ENCODE data around the gene PPM1G.
"Not testable (repeated sequence)": the region's sequence is repeated elsewhere in the genome, so short reads cannot be mapped to it uniquely, and the experiment has no call there.

PPM1G gene

DNA sequence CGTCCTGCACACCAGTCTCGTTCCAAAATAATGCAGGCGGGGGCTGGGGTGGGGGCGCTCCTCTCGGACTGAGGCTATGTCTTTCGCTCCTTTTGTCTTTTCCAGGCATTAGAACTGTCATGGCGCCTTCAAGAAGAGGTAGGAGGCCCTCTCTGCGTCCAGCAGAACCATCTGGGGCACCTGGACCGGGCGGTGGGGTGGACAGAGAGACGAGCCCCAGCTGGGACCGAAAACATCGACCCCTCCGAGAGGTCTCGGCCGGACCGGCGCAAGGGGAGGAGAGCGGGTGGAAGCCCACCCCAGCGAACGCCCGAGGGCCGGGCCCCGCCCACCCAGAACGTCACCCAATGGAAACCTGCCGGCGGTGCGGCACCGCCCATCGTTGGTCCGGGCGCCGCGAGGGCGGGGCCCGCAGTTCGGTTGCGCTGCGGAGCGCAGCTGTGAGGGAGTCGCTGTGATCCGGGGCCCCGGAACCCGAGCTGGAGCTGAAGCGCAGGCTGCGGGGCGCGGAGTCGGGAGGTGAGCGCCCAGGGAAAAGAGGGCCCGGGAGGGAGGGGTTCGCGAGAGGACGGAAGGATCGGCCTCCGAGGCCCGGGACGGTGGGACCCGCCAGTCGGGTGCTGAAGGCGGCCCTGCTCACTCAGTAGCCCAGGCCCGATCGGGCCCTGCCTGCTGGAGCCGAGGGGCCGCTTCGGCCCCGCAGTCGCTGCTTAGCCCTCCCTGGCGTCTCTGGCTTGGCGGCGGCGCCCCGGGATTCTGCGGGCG is 19.0 kb upstream of the PPM1G start, which contains the start of gene NRBP1:
TSS of gene NRBP1 (plus strand) at position 419 of the 765 bp plus-strand sequence. CDS start 4,643 bp downstream, outside the sequence.
- H3K27me3 ChIP-seq (ENCODE audit: low read depth) = no peaks in the 10 kb centered on the region
- H3K4me3 ChIP-seq = peak within 1 kb of the TSS; percentile 99
- DNase-seq (ENCODE audit: low spot score in 2 of 2) = peak; percentile 91 to 98
- H3K9me3 ChIP-seq = no peaks in the 10 kb centered on the region
- peaks cover 5% of the 10 kb centered on the region for H3K36me3 ChIP-seq (replicated peaks)
- in situ Hi-C loops (cut with MboI; ENCODE audit: low sequenced_read_pairs) = no loop called here
- H3K4me1 ChIP-seq = peaks cover 12% of the 10 kb centered on the region

DNA sequence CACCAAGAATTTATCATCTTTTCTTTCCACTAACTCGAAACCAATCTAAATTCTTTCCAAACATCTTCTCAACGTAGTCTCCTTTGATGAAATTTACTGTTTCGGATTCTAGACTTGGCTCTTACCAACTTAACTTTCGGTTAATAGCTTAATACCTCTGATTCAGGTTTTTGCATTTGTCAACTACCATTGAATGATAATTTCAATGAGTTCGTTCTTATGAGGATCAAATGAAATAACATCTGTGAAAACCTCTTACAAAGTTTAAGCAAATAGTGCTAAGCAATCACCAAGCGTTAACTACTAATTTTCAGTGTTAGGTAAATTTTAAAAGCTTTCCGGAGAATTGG is 18.4 kb upstream of the PPM1G start:
- Histone ChIP-seq H3K36me3 (replicated peaks) (no peaks in the 10 kb centered on the region; the same call in 1 of the 2 replicates), H3K4me3 (peak overlapping the region; percentile 99), H3K9me3 (no peaks in the 10 kb centered on the region), H3K4me1 (peaks cover 12% of the 10 kb centered on the region), H3K27me3 (ENCODE audit: low read depth) (no peaks in the 10 kb centered on the region)
- in situ Hi-C loops (cut with MboI; ENCODE audit: low sequenced_read_pairs) = no loop called here
- no peak for DNase-seq (ENCODE audit: low spot score in 2 of 2)

DNA sequence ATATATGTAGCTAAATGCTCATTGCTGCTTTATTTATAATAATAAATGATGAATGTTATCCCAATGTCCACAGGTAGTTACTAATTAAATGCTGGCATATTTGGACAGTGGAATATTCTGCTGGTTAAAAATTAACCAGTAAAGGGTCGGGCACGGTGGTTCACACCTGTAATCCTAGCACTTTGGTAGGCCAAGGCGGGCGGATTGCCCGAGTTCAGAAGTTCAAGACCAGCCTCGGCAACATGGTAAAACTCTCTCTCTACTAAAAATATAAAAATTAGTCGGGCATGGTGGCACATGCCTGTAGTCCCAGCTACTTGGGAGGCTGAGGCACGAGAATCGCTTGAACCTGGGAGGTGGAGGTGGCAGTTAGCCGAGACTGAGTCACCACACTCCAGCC is 15.6 kb upstream of the PPM1G start:
- in situ Hi-C loops (cut with MboI; ENCODE audit: low sequenced_read_pairs); H3K4me1 ChIP-seq: not testable (repeated sequence)

DNA sequence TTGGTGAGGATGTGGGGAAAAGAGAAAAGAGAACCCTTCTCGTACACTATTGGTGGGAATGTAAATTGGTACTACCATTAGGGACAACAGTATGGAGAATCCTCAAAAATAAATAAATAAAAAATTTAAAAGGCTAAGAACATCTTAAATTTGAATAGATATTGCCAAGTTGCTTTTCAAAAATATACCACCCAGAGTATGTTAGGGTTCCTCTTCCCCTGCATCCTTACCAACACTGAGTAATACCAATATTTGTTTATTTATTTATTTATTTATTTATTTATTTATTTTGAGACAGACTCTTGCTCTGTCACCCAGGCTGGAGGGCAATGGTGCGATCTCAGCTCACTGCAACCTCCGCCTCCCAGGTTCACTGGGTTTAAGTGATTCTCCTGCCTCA is 13.6 kb upstream of the PPM1G start:
- in situ Hi-C loops (cut with MboI; ENCODE audit: low sequenced_read_pairs) = no loop called here
- DNase-seq (ENCODE audit: low spot score in 2 of 2) = no peak
- Histone ChIP-seq H3K4me1 (no peaks in the 10 kb centered on the region; the same call in 1 of the 2 replicates), H3K9me3 (no peaks in the 10 kb centered on the region), H3K4me3 (no peak overlapping the region), H3K36me3 (replicated peaks) (no peaks in the 10 kb centered on the region), H3K27me3 (ENCODE audit: low read depth) (no peaks in the 10 kb centered on the region)

More for the DNA sequence above, 15.6 kb upstream of the PPM1G start:
- not testable (repeated sequence) for H3K36me3 ChIP-seq (replicated peaks); DNase-seq (ENCODE audit: low spot score in 2 of 2); H3K4me3 ChIP-seq; H3K27me3 ChIP-seq (ENCODE audit: low read depth); H3K9me3 ChIP-seq

DNA sequence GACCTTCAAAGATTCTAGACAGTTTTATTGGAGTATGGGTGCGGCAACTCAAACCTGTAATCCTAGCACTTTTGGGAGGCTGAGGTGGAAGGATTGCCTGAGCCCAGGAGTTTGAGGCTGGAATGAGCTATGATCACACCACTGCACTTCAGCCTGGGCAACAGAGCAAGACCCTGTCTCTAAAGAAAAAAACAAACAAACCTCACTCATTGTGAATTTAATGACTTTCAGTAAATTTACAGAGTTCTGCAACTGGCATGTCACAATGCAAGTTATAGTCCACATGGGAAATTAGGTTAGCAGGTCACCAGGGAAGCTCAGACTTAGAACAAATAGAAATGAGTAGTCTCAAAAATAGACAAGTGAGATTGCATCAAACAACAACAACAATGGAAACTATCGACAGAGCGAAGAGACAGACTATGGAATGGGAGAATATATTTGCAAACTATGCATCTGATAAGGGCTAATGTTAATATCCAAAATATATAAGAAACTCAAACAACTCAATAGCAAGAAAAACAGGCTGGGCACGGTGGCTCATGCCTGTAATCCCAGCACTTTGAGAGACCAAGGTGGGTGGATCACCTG is 12.4 kb upstream of the PPM1G start:
- H3K36me3 ChIP-seq (replicated peaks) = no peaks in the 10 kb centered on the region
- no peak overlapping the region for H3K4me3 ChIP-seq
- H3K9me3 ChIP-seq = no peaks in the 10 kb centered on the region
- DNase-seq (ENCODE audit: low spot score in 2 of 2) = no peak
- no peaks in the 10 kb centered on the region for H3K4me1 ChIP-seq
- no peaks in the 10 kb centered on the region for H3K27me3 ChIP-seq (ENCODE audit: low read depth)
- in situ Hi-C loops (cut with MboI; ENCODE audit: low sequenced_read_pairs) = no loop called here

DNA sequence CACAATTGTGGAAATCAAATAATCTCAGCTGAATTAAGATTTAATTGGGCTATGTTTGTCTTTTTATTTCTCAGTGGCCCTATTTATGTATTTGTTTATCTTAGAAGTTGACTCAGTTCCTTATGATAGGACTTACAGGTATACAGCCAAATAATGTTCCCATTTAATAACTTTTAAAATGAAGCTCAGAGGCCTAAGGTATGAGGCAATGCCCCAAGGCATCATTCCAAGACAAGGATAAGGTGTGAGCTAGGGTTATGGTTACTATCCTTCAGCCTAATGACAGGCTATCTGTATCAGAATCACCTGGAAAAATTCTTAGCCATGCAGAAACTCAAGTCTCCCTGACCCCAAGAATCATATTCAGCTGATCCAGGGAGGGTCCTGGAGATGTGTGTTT is 11.6 kb upstream of the PPM1G start:
- Histone ChIP-seq H3K4me1 (no peaks in the 10 kb centered on the region), H3K9me3 (no peaks in the 10 kb centered on the region), H3K4me3 (no peak overlapping the region), H3K27me3 (ENCODE audit: low read depth) (no peaks in the 10 kb centered on the region), H3K36me3 (replicated peaks) (no peaks in the 10 kb centered on the region)
- no peak for DNase-seq (ENCODE audit: low spot score in 2 of 2)
- in situ Hi-C loops (cut with MboI; ENCODE audit: low sequenced_read_pairs) = no loop called here

DNA sequence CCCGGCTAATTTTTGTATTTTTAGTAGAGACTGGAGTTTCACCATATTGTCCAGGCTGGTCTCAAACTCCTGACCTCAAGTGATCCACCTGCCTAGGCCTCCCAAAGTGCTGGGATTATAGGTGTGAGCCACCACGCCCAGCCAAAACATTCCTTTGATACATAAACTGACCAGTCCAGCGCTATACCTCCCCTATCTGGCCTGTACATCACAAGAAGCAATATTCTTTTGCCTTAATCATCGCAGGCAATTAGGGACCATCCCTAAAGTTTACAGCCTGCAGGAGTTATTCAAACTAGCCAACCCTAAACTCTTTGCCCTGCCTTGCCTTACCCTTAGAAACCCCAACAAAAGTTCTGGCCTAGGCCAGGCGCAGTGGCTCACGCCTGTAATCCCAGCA is 6.8 kb upstream of the PPM1G start:
- in situ Hi-C loops (cut with MboI; ENCODE audit: low sequenced_read_pairs) = no loop called here
- no peaks in the 10 kb centered on the region for H3K27me3 ChIP-seq (ENCODE audit: low read depth)

DNA sequence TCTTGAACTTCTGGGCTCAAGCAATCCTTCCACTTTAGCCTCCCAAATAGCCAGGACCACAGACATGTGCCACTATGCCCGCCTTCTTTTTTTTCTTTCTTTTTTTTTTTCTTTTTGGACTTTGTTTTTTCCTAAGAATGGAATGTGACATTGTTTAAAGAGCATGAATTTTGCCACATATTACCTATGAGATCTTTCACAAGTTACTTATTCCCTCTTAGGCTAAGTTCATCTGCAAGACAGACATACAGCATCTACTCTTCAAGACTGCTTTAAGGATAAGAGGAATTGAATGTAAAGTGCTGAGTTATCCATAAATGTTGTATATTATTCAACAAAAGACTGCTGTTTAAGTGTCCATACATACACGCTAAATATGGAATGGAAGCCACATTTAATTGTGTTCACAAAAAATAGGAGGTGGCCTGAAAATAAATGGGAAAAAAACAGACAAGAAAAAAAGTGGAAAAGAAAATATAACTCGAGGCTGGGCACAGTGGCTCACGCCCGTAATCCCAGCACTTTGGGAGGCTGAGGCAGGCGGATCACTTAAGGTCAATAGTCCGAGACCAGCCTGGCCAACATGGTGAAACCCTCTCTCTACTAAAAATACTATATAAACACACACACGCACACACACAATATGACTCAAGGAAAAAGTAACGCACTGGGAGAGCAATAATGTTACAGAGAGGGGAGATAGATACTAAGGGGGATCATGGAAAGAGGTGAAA is 3.2 kb upstream of the PPM1G start:
- in situ Hi-C loops (cut with MboI; ENCODE audit: low sequenced_read_pairs) = no loop called here

More for the DNA sequence above, 6.8 kb upstream of the PPM1G start:
- Histone ChIP-seq H3K9me3 (no peaks in the 10 kb centered on the region), H3K36me3 (replicated peaks) (no peaks in the 10 kb centered on the region), H3K4me1 (no peaks in the 10 kb centered on the region), H3K4me3 (no peak overlapping the region)
- DNase-seq (ENCODE audit: low spot score in 2 of 2) = no peak

DNA sequence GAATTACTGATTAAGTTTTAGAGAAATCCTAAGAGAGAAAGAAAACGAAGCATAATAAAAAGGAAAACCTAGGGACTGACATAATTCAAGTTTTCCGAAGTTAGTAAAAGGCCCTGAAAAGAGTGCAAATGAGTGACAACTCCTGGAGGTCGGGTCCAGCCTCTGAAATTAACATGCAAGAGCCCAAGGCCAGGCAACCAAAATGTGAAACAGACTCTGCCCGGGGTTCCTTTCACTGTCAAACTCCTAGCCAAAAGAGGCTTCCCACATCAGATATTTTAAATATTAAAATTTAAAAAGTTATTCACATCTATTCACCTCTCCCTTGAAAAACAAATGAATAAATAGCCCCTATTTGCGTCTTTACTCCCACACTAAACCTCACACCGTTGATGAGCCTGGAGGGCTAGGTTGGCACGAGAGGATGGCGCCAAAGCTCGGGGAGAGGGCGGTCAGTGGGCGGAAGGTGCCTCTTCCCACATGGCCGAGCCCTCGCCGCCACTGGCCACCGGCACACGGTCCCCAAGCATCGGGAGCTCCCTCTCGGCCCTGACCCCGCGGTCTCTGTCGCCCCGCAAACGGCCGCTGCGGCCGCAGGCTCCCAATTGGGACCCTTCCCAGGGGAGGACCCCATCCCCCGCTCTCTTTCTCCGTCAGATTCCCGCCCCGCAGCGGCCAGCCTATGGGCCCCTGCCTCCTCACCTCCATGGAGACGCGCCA is 630 bp downstream of the PPM1G start:
- peaks cover 29% of the 10 kb centered on the region for H3K36me3 ChIP-seq (replicated peaks)
- no peaks in the 10 kb centered on the region for H3K27me3 ChIP-seq (ENCODE audit: low read depth)
- no peaks in the 10 kb centered on the region for H3K9me3 ChIP-seq
- H3K4me3 ChIP-seq = peak overlapping the region; percentile 93
- H3K4me1 ChIP-seq = peaks cover 22% of the 10 kb centered on the region
- peak; percentile 17 to 48 for DNase-seq (ENCODE audit: low spot score in 2 of 2)
- in situ Hi-C loops (cut with MboI; ENCODE audit: low sequenced_read_pairs) = no loop called here

More for the DNA sequence above, 3.2 kb upstream of the PPM1G start:
- Histone ChIP-seq H3K4me1 (peaks cover 8% of the 10 kb centered on the region), H3K27me3 (ENCODE audit: low read depth) (no peaks in the 10 kb centered on the region), H3K36me3 (replicated peaks) (peaks cover 2% of the 10 kb centered on the region), H3K4me3 (no peak overlapping the region), H3K9me3 (no peaks in the 10 kb centered on the region)
- DNase-seq (ENCODE audit: low spot score in 2 of 2) = no peak

DNA sequence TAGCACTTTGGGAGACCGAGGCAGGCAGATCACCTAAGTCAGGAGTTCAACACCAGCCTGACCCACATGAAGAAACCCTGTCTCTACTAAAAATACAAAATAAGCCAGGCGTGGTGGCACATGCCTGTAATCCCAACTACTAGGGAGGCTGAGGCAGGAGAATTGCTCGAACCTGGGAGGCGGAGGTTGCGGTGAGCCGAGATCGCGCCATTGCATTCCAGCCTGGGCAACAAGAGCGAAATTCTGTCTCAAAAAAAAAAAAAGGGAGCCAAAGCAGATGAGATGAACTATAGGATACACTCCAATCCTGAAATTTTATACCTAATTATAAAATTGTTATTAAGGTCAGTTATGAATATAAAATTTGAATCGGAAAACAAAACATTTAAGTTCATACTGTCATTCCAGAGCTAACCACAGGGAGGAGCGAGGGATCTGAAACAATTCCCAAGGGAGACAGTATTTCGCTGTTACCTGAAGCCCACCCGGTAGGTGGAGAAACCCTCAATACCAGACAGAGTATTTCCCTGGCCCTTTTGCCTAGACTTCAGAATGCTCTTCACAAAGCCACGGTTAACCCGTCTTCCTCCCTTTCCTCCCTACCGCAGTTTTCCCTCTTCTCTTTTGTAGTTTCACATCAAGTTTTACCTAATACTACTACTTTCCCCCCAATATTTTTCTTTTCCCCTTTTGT is 1.4 kb downstream of the PPM1G start:
- in situ Hi-C loops (cut with MboI; ENCODE audit: low sequenced_read_pairs) = no loop called here

DNA sequence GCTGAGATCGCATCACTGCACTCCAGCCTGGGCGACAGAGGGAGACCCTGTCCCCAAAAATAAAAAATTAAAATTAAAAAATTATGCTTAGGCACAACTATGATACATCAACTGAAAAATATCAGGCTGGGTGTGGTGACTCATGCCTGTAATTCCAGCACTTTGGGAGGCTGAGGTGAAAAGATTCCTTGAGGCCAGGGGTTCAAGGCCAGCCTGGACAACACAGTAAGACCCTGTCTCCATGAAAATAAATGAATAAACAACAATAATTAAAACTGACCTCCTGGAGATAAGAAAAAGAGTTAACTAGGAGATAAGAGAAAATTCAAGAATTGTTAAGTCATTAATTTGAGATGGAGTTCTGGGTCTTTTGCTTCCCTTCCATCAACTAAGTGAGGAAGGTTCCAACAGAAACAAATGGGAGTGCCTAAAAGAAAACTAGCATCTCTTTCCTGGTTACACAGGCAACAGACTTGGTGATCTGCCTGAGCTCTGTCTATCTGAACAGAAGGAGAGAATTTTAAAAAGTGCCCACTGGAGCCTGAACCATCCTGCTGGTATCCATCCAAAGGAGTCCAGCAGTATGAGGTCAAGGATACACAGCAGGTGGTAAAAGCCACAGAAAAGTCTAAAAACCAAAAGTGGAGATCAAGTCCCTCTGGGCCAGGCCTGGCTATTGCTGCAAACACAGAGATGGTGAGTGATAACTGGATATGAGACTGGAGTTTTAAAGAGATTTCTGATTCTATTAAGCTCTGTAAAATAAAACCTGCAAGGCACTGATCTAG is 8.8 kb downstream of the PPM1G start:
- no peak for DNase-seq (ENCODE audit: low spot score in 2 of 2)
- H3K4me1 ChIP-seq = peaks cover 3% of the 10 kb centered on the region
- no peaks in the 10 kb centered on the region for H3K9me3 ChIP-seq
- H3K27me3 ChIP-seq (ENCODE audit: low read depth) = no peaks in the 10 kb centered on the region
- H3K4me3 ChIP-seq = no peak overlapping the region
- in situ Hi-C loops (cut with MboI; ENCODE audit: low sequenced_read_pairs) = no loop called here
- peaks cover 24% of the 10 kb centered on the region for H3K36me3 ChIP-seq (replicated peaks)

More for the DNA sequence above, 1.4 kb downstream of the PPM1G start:
- peaks cover 22% of the 10 kb centered on the region for H3K4me1 ChIP-seq
- peak; percentile 66 to 78 for DNase-seq (ENCODE audit: low spot score in 2 of 2)
- H3K36me3 ChIP-seq (replicated peaks) = peaks cover 31% of the 10 kb centered on the region
- H3K9me3 ChIP-seq = no peaks in the 10 kb centered on the region
- peak overlapping the region; percentile 93 for H3K4me3 ChIP-seq
- no peaks in the 10 kb centered on the region for H3K27me3 ChIP-seq (ENCODE audit: low read depth)

DNA sequence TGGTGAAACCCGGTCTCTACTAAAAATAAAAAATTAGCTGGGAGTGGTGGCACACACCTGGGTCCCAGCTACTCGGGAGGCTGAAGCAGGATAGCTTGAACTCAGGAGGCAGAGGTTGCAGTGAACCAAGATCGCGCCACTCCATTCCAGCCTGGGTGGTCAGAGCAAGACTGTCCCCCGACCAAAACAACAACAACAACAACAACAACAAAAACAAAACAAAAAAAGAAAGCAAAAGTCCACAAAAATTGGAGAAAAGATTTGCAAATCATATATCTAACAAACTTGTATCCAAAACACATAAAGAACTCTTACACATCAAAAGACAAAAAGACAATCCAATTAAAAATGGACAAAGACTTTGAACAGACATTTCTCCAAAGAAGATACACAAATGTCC is 10.4 kb downstream of the PPM1G start:
- Histone ChIP-seq H3K4me3 (no peak overlapping the region), H3K36me3 (replicated peaks) (peaks cover 17% of the 10 kb centered on the region), H3K27me3 (ENCODE audit: low read depth) (no peaks in the 10 kb centered on the region), H3K4me1 (peaks cover 2% of the 10 kb centered on the region), H3K9me3 (no peaks in the 10 kb centered on the region)
- in situ Hi-C loops (cut with MboI; ENCODE audit: low sequenced_read_pairs) = no loop called here
- no peak for DNase-seq (ENCODE audit: low spot score in 2 of 2)

All from HAP-1 (cell line).